NCI-H1930 (cell line): ENCODE data around the gene TRA2A.
A peak's percentile ranks its signal among the peaks of the same experiment; 100 is the strongest.
"Not testable (repeated sequence)": the region's sequence is repeated elsewhere in the genome, so short reads cannot be mapped to it uniquely, and the experiment has no call there.

ENCODE experiments used
- DNase-seq, 2 experiments: peaks; one replicate each; lab custom pipeline; 2025; lab: John Stamatoyannopoulos, UW

The TRA2A gene

GRCh38 chr7:23494009-23494408 is 37.8 kb downstream of the TRA2A start:
- DNase-seq, result no peak

DNA sequence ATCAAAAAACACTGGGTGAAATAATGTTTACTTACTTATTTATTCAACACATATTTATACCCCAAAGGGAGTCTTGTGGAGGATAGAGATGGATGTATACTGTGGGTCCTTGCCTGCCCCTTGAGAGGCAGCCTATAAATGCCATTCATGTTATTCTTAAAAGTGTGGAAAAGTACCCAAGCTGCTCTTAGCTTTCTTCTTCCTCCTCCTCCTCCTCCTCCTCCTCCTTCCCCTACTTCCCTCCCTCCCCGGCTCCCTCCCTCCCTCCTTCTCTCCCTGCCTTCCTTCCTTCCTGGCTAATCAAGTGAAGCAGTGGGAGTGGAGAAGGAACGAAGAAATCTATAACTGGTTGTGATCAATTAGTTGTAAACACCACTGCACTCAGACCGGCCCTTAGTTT is 40.3 kb downstream of the TRA2A start:
- no peak for DNase-seq

DNA sequence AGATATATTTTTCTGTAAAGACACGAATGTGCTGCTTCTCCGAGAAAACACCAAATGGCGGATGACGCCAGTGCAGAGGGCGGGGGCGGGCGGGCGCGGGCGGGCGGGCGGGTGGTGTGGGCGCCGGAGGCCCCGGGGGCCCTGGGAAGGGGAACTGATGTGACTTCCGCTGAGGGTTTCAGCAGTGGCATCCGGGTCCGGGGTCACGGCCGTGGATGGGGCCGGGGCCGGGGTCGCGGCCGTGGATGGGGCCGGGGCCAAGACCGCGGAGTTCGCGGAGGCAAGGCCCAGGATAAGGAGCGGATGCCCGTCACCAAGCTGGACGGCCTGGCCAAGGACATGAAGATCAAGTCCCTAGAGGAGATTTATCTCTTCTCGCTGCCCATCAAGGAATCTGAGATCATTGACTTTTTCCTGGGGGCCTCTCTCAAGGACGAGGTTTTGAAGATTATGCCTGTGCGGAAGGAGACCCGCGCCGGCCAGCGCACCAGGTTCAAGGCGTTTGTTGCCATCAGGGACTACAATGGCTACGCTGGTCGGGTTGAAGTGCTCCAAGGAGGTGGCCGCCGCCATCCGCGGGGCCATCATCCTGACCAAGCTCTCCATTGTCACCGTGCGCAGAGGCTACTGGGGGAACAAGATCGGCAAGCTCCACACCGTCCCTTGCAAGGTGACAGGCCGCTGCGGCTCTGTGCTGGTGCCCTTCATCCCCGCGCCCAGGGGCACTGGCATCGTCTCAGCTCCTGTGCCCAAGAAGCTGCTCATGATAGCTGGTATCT is 41.2 kb downstream of the TRA2A start:
- peak in 1 of 2 experiments; percentile 21 for DNase-seq

- DNase-seq, result not testable (repeated sequence)
Measured at GRCh38 chr7:23488714-23489113, 43.1 kb downstream of the TRA2A start.

DNA sequence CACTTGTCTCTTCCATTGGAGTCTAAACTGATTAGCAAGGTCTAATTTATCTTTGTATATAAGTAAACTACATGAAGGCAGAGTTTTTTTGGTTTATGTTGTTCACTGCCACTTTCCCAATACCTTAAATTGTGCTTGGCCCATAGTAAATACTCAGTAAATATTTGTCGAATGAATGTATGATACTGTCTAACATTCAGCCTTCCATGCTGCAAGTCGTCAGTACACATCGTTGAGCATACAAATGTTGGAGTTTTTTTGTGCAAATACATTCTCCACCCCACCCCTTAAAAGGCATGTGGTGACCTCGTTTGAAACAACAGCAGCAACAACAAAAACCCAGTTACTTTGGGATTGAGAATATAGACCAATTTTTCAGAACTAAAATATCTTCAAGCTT is 44.1 kb downstream of the TRA2A start:
- DNase-seq, result no peak

DNA sequence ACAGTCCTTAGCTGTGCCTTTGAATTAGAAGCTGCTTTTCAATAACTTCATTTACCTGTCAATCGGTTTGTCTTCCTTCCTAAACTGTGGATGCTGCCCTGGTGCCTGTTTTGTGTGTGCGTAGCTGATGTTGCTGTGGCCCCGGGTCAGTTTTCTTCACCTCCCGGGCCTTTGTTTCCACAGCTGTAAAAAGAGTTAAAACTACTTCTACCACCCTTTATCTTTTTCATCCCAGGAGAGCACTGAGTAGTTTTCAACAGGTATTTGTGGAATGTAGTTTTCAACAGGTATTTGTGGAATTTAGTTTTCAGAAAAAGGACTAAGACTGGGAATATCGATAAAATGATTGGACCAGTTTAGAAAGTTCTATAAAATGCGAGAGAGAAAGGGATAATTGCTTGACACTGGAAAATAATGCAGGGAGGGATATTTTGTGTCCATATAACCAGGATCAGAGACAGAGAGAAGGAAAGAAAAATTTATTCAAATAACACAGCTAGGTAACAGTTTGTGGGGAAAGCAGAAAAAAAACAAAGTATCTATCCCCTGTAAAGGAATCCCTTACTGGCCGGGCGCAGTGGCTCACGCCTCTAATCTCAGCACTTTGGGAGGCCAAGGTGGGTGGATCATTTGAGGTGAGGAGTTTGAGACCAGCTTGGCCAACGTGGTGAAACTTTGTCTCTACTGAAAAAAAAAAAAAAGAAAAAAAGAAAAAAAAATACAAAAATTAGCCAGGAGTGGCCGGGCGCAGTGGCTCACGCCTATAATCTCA is 45.6 kb downstream of the TRA2A start:
- DNase-seq, result no peak

DNA sequence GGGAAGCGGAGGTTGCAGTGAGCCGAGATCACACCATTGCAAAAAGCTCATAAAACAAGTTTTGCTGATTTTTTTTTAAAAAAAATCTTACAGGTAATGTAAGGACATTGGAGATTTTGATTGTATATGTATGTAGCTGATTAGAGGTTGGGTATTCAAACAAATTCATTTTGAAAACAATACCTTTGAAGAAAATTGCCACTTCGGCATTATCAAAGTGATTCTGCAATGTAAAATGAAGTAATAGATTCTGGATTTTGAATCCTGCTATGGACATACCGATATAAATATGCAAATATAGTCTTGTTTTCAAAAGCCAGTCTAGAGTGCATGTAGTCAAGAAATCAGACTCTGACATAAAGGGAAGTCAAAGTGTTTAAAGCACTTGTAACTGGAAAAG is 49.1 kb downstream of the TRA2A start:
- no peak for DNase-seq

DNA sequence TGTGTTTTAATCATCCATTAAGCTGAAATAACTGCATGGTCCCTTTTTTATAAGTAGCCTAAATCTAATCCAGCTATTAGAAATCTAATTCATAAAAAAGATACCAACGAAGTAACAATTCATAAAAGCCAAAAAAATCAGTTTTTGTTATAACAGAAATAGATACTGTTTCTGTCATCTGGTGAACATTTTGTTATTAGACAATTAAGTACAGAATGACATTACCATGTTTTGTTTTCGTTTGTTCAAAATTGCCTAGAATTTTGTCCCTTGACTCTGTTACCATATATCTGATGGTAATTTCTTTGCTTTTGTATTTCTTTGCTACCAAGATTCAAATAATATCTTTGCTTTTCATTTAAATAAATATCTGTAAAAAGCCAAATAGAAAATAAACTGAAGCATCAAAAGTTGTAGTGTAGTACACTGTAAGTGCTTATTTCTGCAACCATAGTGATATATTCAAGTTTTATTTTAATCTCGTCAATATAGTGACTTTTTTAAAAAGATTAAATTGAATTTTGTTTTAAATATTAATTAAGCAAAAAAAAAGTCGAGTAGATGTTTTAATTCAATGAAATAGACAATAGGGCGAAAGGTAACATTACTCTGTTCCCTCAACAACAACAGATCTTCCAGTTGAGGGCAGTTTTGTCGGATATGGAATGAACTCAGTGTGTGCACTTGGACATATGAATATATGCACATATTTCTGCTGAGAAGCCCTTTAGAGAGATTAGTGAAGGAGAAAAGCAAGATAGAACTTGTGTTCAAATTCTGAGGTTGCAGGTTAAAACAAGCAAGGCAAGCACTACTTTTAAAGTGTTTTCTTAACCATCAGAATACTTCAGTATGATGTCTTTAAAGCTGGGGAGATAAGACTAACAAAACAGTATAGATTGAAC is 53.6 kb downstream of the TRA2A start:
- DNase-seq, result no peak

DNA sequence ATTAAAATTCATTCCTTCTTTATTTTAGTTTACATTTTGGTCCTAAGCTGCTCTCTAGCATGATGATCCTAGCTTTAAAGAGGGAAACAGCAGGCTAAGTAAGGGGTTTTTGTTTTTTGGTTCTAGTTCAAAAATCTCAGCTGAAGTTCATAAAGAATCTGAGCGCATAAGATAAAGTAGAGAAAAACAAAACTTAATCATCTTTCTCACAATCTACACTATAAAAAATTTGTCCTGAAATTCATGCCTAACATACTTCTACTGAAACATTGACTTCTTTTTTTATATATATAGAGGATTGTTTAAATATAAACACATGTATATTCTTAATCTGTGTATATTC is 54.7 kb downstream of the TRA2A start:
- no peak for DNase-seq

DNA sequence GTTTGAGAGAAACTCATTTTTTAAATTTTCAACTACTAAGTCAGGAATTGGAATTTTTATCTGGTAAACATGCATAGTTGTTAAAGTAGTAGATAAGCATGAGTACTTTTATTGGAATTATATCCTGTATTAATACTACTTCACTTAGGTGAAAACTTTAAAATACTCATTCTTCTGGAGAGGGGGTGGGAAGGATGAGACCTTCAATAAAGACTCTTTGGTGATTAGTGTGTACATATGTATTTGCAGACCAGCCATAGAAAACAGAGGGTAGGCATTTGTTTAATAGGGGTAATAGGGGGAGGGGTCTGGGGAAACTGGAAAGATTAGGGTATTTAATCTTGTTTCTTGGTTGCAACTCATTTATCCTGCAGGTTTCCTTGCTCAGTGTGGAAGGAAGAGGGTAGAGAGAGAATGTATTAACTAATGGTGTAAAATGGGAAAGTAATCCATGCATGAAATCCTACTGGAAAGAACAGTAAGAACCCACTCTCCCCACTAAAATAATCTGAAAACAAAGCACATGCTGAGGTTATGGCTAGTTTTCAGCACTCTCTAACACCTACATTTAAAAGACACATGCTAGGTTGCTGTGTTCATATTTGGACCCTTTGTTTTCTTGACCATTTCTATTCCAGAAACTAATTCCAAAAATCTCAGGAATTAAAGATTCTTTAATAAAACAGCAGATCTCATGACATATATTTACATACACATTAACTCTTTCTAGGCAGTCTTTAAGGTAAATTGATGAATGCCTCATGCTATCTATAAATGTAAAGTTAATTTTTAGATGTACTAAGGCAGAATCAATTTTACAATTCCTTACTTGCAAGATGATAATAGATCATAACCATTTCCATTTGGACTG is 55.3 kb downstream of the TRA2A start:
- no peak for DNase-seq

- DNase-seq, result no peak
Measured at GRCh38 chr7:23475576-23475839, 56.3 kb downstream of the TRA2A start.

DNA sequence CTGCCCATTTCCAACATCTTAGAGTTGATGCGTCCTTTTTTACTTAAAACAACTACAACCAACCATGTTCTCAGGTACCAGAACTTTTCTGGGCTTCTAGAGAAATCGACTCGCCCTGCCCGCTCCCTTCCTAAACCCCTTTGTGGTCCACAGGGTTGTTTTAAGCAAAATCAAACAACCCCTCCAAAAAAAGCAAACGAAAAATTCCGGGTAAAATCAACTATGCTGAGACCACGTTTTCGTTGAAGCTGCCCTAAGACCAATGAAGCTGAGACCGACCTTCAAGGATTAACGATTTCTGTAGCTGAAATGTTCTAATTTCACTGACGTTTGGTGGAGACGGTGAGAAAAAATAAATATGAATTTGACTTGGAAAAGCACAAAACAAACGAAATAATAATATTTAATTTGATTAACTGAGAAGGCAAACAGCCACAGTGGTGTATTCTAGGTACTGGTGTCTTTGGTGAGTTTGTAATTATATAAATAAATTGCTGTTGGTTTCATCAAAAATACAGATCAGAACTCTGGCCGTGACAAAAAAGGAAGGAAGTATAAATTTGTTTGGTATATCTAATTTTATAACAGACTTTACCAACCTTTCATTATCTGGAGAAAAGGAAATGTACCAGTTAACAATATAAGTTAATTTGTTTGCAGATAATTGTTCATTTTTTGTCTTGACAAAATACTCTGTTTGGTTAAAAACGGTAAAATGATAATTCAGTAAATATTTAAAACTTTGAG is 56.8 kb downstream of the TRA2A start:
- peak; percentile 27 to 62 for DNase-seq

DNA sequence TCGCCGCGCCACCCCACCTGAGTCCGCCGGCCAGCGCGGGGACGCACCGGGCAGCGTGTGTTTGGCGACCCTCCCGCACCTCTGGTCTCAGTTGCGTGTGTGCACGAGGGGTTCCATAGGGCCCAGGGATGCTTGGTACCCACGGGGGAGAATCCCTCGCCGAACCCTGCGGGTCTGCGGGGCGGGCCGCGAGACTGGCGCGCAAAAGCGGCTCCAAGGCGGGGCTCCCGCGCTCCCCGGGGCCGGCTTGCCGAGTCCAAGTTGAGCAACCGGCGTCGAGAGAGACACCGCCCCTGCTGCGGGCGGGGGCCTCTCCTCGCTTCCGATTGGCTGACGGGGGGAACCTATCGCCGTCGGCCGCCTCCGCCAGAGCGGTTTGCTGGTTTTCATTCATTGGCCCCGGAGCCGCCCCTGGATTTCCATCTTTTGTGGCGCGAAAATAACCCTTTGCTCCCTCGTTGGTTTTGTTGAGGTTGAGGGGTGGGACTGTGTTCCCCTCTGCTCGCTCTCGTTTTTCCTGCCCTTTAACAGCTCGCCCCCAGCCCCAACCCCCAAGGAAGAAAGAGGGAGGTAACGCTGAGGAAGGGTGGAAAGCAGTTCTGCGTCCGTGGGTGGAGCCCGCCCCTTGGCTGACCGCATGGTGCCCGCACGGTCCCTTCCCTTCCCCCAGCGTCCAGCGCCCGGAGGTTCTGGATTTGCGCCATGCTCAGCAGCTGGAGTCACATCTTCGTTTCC is 57.5 kb downstream of the TRA2A start:
- peak; percentile 96 for DNase-seq

DNA sequence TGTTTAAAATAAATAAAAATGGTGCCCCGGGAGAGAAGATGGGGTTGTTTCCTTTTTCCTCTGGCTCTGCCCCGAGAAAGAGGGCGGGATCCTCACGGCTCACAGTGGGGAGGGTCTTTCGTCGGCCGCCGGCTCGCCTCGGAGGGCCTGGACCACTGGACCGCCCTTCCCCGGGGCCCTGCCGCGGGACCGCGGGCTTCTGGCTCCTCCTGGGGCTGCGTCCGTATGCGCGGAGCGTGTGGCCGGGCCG is 58.0 kb downstream of the TRA2A start:
- peak in 1 of 2 experiments; percentile 45 for DNase-seq

DNA sequence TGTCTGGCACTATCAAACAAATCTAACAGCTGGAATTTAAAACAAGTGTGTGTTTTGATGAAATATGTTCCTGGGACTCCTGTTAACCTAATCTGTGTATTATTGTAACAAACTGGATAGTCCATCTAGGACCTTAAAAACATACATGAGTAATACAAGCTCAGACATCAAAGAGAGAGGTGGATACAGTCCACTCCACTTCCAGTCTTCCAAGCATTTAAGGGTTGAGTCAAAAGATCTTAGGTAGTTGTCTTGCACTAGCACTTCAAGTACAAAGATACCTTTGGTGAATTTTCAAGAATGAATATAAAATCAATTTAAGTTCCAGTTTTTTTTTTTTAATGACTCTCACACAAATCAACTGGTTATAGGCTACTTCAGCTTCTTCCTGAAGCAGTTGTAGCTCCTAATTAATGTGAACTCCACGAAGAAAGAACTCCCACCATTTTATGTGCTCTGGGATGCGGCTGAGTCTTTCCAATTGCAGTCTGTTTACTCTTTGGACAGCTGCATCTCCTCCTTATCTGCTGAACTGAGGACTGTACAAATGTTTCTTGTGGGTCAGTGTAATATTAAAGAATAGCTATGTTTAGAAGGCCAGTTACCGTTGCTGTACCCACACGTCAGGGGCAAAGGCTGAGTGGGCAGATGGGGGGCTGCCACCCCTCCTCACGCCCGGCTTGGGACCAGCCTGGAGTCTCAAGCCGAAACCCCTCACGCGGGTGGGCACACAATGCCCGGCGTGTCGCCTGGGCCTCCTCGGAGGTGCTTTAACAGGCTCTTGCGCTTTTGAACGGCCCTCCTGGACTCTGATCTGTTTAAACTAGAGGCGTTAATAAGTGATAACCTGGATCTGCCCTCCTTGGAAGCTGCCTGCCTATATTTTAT is 58.6 kb downstream of the TRA2A start:
- DNase-seq, result peak; percentile 36 to 45

DNA sequence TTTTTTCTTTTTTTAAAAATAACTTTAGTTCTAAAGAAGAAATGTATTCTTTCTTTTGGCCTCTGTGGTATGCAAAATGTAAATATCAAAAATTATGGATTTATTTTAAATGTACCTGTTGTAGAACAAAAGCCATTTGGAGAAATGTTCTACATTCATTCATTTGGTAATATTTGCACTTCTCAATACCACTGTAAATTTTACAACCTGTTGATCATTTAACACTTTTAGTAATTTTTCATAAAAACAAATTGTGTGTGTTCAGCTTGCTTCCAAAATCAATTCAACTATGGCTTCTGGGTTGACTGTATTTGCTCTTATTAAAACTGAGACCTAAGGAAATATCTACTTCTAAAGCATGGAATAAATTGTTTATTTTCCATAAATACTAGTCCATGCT is 59.2 kb downstream of the TRA2A start:
- peak; percentile 18 to 23 for DNase-seq

DNA sequence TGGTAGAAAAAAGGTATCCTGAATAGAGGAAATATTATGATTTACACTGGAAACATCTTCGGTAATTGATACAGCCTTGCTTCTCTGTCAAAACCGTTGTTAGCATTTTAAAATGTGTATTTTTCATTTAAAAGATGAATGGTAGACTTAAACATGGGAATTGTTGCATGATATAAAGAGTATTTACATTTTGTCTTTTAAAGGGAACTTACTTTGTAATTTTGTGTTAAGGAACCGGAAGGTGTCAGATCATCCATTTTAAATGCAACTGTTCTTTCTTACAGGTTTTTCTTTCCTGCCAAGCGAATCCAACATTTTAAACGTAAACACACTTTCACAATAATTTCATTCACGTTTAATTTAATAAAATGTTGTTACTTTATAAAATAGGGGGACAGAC is 59.7 kb downstream of the TRA2A start:
- no peak for DNase-seq

- peak; percentile 86 to 88 for DNase-seq
Measured at GRCh38 chr7:23471106-23471859, 60.5 kb downstream of the TRA2A start.
